Stimulated activated effector memory CD8-positive, alpha-beta T cell treated with anti-CD3 and anti-CD28 coated beads, Interleukin-12 subunit alpha, Interleukin-12 subunit beta, amount 100 ng/mL, for 72 hours (primary cell): ENCODE results near the gene GALNT7.

Experiments used
- ATAC-seq: fragments of 150-1000 bp; cut with Tn5 transposase; 2 replicates; pipeline ENCODE4 v1.10.0; 2021
- DNase-seq, 2 donors: peaks; one replicate each; pipeline ENCODE4 v3.0.0; 2021 to 2022; ENCODE audit warnings: low spot score in 2 of 2
- H3K27ac Mint-ChIP-seq: one replicate; pipeline ENCODE4 v1.8.0; 2022; ENCODE audit warnings: mild to moderate bottlenecking, mixed read lengths
- H3K36me3 Mint-ChIP-seq: one replicate; pipeline ENCODE4 v1.8.0; 2022; ENCODE audit warnings: mild to moderate bottlenecking, mixed read lengths
- H3K4me1 Mint-ChIP-seq: one replicate; pipeline ENCODE4 v1.8.0; 2022; ENCODE audit warnings: mixed read lengths
- H3K4me3 Mint-ChIP-seq: one replicate; pipeline ENCODE4 v1.8.0; 2022; ENCODE audit warnings: mild to moderate bottlenecking, mixed read lengths
- H3K9me3 Mint-ChIP-seq: one replicate; pipeline ENCODE4 v1.8.0; 2022; ENCODE audit warnings: mixed read lengths

Gene GALNT7

GRCh38 chr4:173293663-173294062 lies 125.1 kb downstream of the GALNT7 start:
- no peaks in the 10 kb centered on the region for H3K9me3 Mint-ChIP-seq
- no peak for DNase-seq
- H3K4me3 Mint-ChIP-seq, result no peak overlapping the region
- H3K36me3 Mint-ChIP-seq, result no peaks in the 10 kb centered on the region
- ATAC-seq, result no peak
- peaks cover 12% of the 10 kb centered on the region for H3K4me1 Mint-ChIP-seq
- H3K27ac Mint-ChIP-seq, result no peak overlapping the region

GRCh38 chr4:173294444-173294843 lies 125.8 kb downstream of the GALNT7 start:
- H3K4me1 Mint-ChIP-seq, result peaks cover 4% of the 10 kb centered on the region
- H3K36me3 Mint-ChIP-seq, result no peaks in the 10 kb centered on the region
- no peak overlapping the region for H3K27ac Mint-ChIP-seq
- ATAC-seq (no peak), DNase-seq (no peak)
- H3K9me3 Mint-ChIP-seq, result no peaks in the 10 kb centered on the region
- H3K4me3 Mint-ChIP-seq, result no peak overlapping the region

DNA sequence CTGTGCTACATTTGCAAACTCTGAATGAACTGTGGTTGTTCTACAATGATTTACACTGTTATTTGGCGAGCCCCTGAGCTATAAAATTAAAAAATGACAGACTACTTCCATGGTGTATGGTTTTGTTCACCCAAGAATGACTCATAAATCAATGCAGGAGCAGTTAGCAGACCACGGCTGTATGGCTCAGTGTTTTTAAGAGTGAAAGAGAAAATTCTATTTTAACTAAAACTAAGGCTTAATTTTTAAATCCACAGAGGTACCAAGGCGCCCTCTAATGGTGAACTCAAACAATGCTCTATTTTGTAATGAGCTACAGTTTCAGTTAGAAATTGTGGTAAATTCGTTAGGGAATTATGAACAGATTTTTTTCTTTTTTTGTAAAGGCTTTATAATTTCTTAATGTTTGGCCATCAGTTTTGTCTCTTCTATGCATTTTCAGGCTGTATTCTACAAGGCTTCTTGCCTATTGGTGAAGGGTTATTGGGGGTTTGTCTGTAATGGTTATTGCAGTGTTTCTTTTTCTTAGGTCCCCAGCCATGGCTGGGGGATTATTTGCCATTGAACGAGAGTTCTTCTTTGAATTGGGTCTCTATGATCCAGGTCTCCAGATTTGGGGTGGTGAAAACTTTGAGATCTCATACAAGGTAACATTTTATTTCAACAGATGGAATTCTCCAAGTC lies 133.0 kb downstream of the GALNT7 start:
- ATAC-seq, result peak; percentile 68
- H3K27ac Mint-ChIP-seq, result no peak overlapping the region
- no peak overlapping the region for H3K4me3 Mint-ChIP-seq
- no peaks in the 10 kb centered on the region for H3K4me1 Mint-ChIP-seq
- peaks cover 6% of the 10 kb centered on the region for H3K36me3 Mint-ChIP-seq
- no peak for DNase-seq
- no peaks in the 10 kb centered on the region for H3K9me3 Mint-ChIP-seq

GRCh38 chr4:173307778-173308177 lies 139.2 kb downstream of the GALNT7 start:
- H3K4me3 Mint-ChIP-seq, result no peak overlapping the region
- no peak overlapping the region for H3K27ac Mint-ChIP-seq
- H3K4me1 Mint-ChIP-seq, result no peaks in the 10 kb centered on the region
- ATAC-seq (no peak), DNase-seq (no peak)
- H3K36me3 Mint-ChIP-seq, result peaks cover 6% of the 10 kb centered on the region
- H3K9me3 Mint-ChIP-seq, result no peaks in the 10 kb centered on the region

DNA sequence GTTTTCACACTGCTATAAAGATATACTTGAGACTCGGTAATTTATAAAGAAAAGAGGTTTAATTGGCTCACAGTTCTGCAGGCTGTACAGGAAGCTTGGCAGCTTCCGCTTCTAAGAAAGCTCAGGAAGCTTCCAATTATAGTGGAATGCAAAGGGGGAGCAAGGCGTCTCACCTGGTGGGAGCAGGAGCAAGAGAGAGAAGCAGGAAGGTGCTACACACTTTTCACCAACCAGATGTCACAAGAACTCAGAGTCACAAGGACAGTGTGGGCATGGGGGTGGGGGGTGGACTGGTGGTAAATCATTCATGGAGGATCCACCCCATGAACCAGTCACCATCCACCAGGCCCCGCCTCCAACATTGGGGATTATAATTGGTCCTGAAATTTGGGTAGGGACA lies 142.8 kb downstream of the GALNT7 start:
- Mint-ChIP-seq H3K4me1 (no peaks in the 10 kb centered on the region), H3K27ac (no peak overlapping the region), H3K9me3 (no peaks in the 10 kb centered on the region)

DNA sequence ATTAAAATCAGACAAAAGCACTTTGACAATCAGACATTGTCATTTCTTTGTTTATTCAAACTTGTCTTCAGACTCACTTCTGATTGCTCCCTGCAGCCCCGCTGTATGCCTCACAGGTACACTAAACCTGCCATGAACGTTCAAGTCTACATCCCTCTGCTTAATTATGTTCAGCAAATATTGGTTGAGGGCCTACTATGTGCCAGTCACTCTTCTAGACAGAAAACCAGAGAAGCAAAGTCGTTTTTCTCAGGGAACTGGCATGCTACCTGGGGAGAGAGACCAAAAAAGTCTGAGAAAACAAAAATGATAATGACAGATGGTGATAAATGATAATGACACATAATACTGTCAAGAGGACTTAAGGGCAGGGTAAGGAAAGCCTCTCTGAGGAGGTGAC lies 146.1 kb downstream of the GALNT7 start:
- no peaks in the 10 kb centered on the region for H3K4me1 Mint-ChIP-seq
- peaks cover 5% of the 10 kb centered on the region for H3K36me3 Mint-ChIP-seq
- no peak for DNase-seq
- ATAC-seq, result no peak
- H3K27ac Mint-ChIP-seq, result no peak overlapping the region
- H3K4me3 Mint-ChIP-seq, result no peak overlapping the region
- no peaks in the 10 kb centered on the region for H3K9me3 Mint-ChIP-seq

More for the DNA sequence above, 142.8 kb downstream of the GALNT7 start:
- ATAC-seq, result no peak
- Mint-ChIP-seq H3K36me3 (no peaks in the 10 kb centered on the region), H3K4me3 (no peak overlapping the region)
- DNase-seq, result no peak

DNA sequence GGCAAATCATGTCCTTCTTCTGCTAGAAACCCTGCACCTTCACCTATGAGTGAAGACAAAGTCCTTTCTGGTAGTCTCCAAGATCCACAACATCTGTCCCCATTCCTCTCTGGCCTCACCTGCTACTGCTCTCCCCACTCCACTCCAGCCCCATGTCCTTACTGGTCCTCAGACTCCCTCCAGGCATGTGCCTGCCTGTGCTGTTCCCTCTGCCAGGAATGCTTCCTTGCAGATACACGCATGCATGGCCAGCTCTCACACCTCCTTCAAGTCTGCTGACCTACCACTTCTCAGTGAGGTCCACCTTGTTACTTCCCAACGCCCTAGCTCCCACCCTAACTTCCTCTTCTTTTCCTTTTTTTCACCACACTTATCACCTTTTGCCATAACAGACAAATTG lies 147.4 kb downstream of the GALNT7 start:
- no peak for ATAC-seq
- Mint-ChIP-seq H3K9me3 (no peaks in the 10 kb centered on the region), H3K4me3 (no peak overlapping the region), H3K36me3 (peaks cover 6% of the 10 kb centered on the region), H3K4me1 (no peaks in the 10 kb centered on the region), H3K27ac (no peak overlapping the region)
- DNase-seq, result no peak

DNA sequence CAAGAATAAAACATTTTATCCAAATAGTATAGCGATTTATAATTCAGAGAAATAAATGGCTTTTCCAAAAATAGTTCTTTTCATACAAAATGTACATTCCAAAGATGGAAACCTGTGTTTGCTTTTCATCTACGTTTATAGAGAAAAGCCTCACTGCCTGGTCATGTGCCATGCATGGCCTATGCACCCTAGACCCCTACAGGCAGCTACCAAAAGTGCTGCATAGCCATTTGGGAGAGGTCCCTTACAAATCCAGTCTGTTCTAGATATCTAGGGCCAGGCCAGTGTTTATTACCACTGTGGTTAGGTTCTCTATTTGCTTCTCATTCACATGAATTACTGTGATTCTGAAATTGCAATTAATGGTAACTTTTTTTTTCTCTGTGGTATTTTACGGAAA lies 148.4 kb downstream of the GALNT7 start:
- peaks cover 15% of the 10 kb centered on the region for H3K36me3 Mint-ChIP-seq
- no peak for DNase-seq
- H3K4me1 Mint-ChIP-seq, result no peaks in the 10 kb centered on the region
- H3K27ac Mint-ChIP-seq, result no peak overlapping the region
- ATAC-seq, result peak; percentile 54
- H3K4me3 Mint-ChIP-seq, result no peak overlapping the region
- no peaks in the 10 kb centered on the region for H3K9me3 Mint-ChIP-seq

- H3K9me3 Mint-ChIP-seq, result no peaks in the 10 kb centered on the region
- no peak overlapping the region for H3K27ac Mint-ChIP-seq
- no peak overlapping the region for H3K4me3 Mint-ChIP-seq
- no peaks in the 10 kb centered on the region for H3K4me1 Mint-ChIP-seq
- DNase-seq (no peak), ATAC-seq (no peak)
- peaks cover 18% of the 10 kb centered on the region for H3K36me3 Mint-ChIP-seq
Observed at GRCh38 chr4:173318240-173318639, 149.6 kb downstream of the GALNT7 start.

GRCh38 chr4:173318648-173319211 lies 150.1 kb downstream of the GALNT7 start:
- no peak for DNase-seq
- no peak overlapping the region for H3K4me3 Mint-ChIP-seq

DNA sequence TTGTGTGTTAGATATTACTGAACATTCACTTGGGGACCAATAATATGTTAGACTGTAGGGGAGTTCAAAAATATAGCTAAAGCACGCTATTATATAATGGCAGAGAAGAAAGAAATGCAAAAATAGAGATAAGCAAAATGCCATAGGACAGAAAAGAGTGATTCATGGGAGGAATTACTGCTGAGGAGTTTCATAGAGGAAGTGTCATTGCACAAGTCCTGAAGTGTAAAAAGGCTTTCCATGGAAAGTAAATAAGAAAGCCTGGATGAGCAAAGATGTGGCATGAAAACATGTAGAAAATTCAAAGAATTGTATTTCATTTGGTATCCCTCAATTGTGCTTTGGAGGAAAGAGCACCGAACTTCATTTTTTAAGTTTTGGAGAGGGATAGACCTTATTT lies 151.1 kb downstream of the GALNT7 start:
- Mint-ChIP-seq H3K4me3 (no peak overlapping the region), H3K9me3 (no peaks in the 10 kb centered on the region), H3K27ac (no peak overlapping the region), H3K36me3 (peaks cover 19% of the 10 kb centered on the region), H3K4me1 (no peaks in the 10 kb centered on the region)
- DNase-seq (no peak), ATAC-seq (no peak)

More at GRCh38 chr4:173318648-173319211, 150.1 kb downstream of the GALNT7 start:
- H3K4me1 Mint-ChIP-seq, result no peaks in the 10 kb centered on the region
- no peaks in the 10 kb centered on the region for H3K9me3 Mint-ChIP-seq
- H3K36me3 Mint-ChIP-seq, result peaks cover 18% of the 10 kb centered on the region
- H3K27ac Mint-ChIP-seq, result no peak overlapping the region
- ATAC-seq, result peak; percentile 89

DNA sequence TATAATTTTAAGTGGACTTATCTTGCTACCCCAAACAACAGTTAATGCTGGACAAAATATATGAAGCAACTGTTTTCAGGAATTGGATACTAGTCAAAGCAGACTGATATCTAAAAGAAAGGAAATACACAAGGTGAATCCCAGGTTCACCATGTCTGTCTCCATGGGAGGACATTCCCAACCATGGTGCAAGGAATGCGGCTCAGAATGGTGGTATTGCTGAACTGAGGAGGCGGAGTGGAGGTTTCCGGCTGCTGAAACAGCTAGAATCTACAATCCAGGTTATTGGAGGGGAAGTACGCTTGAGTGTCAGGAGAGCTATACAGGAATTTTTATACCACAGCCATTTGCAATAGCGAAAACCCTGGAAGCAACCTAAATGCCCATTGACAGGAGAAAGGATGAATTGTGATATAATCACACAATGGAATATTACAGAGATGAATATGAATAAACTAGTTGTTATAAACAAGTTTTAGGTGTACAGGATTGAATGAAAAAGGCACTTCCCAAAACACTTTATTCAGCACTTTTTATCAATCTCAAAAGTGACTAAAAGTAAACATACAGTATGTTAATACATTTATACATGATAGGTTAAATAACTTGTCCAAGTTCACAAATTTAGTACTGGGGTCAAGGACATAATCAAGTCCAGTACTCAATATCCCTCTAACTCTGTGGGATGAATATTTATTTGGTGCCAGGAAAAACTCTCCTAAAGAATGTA lies 156.6 kb downstream of the GALNT7 start:
- Mint-ChIP-seq H3K4me1 (no peaks in the 10 kb centered on the region), H3K36me3 (peaks cover 65% of the 10 kb centered on the region), H3K27ac (peak overlapping the region; percentile 32), H3K4me3 (no peak overlapping the region), H3K9me3 (no peaks in the 10 kb centered on the region)
- DNase-seq (no peak), ATAC-seq (no peak)

- Mint-ChIP-seq H3K4me3 (no peak overlapping the region), H3K4me1 (peaks cover 17% of the 10 kb centered on the region), H3K27ac (no peak overlapping the region), H3K36me3 (peaks cover 86% of the 10 kb centered on the region), H3K9me3 (no peaks in the 10 kb centered on the region)
- ATAC-seq (no peak), DNase-seq (no peak)
Observed at GRCh38 chr4:173328236-173328901, 159.8 kb downstream of the GALNT7 start.

- Mint-ChIP-seq H3K4me3 (no peak overlapping the region), H3K36me3 (peaks cover 97% of the 10 kb centered on the region), H3K9me3 (no peaks in the 10 kb centered on the region), H3K4me1 (peaks cover 26% of the 10 kb centered on the region), H3K27ac (peak overlapping the region; percentile 40)
- no peak for DNase-seq
- no peak for ATAC-seq
Observed at GRCh38 chr4:173330590-173330989, 162.0 kb downstream of the GALNT7 start.

- no peak for ATAC-seq
- peaks cover 26% of the 10 kb centered on the region for H3K4me1 Mint-ChIP-seq
- H3K9me3 Mint-ChIP-seq, result no peaks in the 10 kb centered on the region
- peak overlapping the region; percentile 99 for H3K27ac Mint-ChIP-seq
- no peak for DNase-seq
- peak overlapping the region; percentile 98 for H3K4me3 Mint-ChIP-seq
- H3K36me3 Mint-ChIP-seq, result peaks cover 86% of the 10 kb centered on the region
Observed at GRCh38 chr4:173332021-173332487, 163.4 kb downstream of the GALNT7 start.
